ENCODE data around the gene JKAMP.

Gene JKAMP

DNA sequence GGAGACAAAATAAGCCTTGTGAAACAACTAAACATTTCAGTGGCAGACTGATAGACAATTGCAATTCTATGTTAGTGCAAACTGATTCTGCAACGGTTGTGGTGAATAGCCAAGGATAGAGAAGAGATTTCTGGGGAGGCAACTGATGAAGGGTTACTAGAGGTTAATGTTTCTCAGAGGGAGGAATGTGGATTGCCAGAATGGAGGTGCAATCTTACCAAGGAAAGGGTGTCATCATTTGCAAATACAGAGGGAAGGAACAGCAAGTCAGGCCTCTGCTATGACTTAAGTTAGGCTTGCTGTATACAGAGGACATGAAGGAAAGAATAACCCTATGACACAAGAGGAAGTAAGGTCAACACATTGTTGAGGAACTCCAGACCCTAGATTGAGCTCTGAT is 56.5 kb downstream of the JKAMP start:
- DNase-seq (ENCODE audit: low spot score), result no peak

DNA sequence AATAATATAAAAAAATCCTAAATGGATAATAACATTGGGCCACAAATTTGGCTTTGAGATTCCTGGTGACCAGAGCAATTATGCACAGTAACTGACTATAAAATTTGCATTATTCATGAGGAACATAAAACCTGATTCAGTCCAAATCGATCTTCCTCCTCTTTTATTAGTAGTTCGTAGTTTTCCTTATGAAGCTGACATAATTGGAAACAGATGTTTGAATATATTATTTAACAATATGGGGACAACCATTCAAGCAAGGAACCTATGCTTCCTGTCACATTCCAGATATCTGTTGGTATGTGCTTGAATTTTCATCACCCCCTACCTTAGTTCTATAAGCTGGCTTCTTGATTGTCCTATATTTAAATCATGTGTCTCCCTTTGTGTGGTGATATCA is 57.4 kb downstream of the JKAMP start:
- no peak for DNase-seq (ENCODE audit: low spot score)

DNA sequence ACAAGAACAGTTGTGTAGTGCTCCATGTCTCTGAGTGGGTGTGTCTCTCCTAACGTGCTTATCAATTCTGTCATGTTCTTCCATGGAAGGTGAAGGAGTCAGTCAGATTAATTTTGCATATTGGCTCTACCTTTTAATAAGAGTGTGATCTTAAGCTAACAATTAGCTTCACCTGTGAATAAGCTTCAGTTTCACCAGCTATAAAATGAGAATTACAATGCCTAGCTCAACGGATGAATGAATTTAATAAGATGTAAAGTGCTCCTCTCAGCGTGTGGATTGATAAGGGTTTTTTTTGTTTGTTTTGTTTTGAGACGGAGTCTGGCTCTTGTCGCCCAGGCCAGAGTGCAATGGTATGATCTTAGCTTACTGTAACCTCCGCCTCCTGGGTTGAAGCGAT is 59.6 kb downstream of the JKAMP start:
- DNase-seq (ENCODE audit: low spot score), result no peak

DNA sequence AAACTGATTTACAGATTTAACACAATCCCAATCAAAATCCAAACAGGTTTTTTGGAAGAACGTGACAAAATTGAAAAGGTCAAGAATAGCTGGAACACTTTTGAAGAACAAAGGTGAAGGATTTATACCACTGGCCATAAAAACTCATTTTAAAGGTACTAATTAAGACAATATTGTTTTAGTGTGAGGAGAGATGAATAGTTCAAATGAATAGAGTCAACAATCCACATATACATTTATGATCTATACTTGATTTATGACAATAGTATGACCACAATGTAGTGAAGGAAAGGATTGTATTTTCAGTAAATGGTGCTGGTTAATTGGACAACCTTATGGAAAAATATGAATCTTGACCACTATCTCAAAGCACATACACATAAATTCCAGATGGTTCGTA is 63.0 kb downstream of the JKAMP start:
- no peak for DNase-seq (ENCODE audit: low spot score)
